Suprapubic skin (tissue), 4 donors: Measurements from ENCODE around the gene LPP. TPM values are rescaled to one million over a fixed set of nuclear protein-coding genes. Genes with fewer than 3 reads are reported as not detected.
A peak's percentile ranks its signal among the peaks of the same experiment; 100 is the strongest.

Experiments
- DNase-seq, 2 donors: peaks; one replicate each; pipeline ENCODE4 v3.0.0-alpha.2; 2019; ENCODE audit warnings: low spot score in 2 of 2
- H3K27ac ChIP-seq: fragments of 200-600 bp; sonication (generic); one replicate; pipeline ENCODE4 v1.5.1; 2019
- H3K27me3 ChIP-seq: fragments of 200-600 bp; sonication (generic); one replicate; pipeline ENCODE4 v1.5.1; 2019
- H3K36me3 ChIP-seq: fragments of 200-600 bp; sonication (generic); one replicate; pipeline ENCODE4 v1.5.1; 2019
- H3K4me1 ChIP-seq: fragments of 200-600 bp; sonication (generic); one replicate; pipeline ENCODE4 v1.5.1; 2019
- H3K4me3 ChIP-seq: fragments of 200-600 bp; sonication (generic); one replicate; pipeline ENCODE4 v1.5.1; 2019; ENCODE audit warnings: mild to moderate bottlenecking
- H3K9me3 ChIP-seq: fragments of 200-600 bp; sonication (generic); one replicate; pipeline ENCODE4 v1.5.1; 2019
- CTCF ChIP-seq, 2 donors: fragments of 200-600 bp in 1 of 2; fragments of 450-650 bp in 1 of 2; sonication (generic) in 1 of 2; IDR thresholded peaks; one replicate each; pipeline ENCODE4 v1.5.1; 2016 to 2019; ENCODE audit warnings: antibody characterized with exemption in 2 of 2, mild to moderate bottlenecking in 1 of 2, moderate library complexity in 1 of 2
- EP300 ChIP-seq: sonication (generic); formaldehyde crosslinking; IDR thresholded peaks from one replicate; pipeline ENCODE4 v1.6.1; 2017; ENCODE audit warnings: antibody characterized with exemption
- POLR2A ChIP-seq, 2 donors: fragments of 450-650 bp; IDR thresholded peaks; one replicate each; pipeline ENCODE4 v1.6.1; 2017; ENCODE audit warnings: antibody characterized with exemption in 2 of 2, mild to moderate bottlenecking in 2 of 2, moderate library complexity in 2 of 2
- POLR2AphosphoS5 ChIP-seq, 3 donors: sonication (generic); formaldehyde crosslinking; IDR thresholded peaks; one replicate each; pipeline ENCODE4 v1.6.1; 2017; ENCODE audit warnings: antibody characterized with exemption in 3 of 3
- WGBS: methylation state at CpG from one replicate; pipeline ENCODE4 v1.1.5; 2018; 5-methylcytosine and 5-hydroxymethylcytosine counted together
- total RNA-seq, 4 donors: library from RNA; depleted of rRNA; stranded (reverse); fragments of >200 nt; gene quantifications; one replicate each; pipeline ENCODE4 v1.1.0, GENCODE V29; 2016

The LPP gene
- total RNA-seq, 4 donors from 2014 or later: 56.8 to 127 (median 84.2) TPM

- Histone ChIP-seq H3K36me3 (no peaks in the 10 kb centered on the region), H3K27me3 (no peaks in the 10 kb centered on the region), H3K27ac (peak overlapping the region; percentile 78), H3K4me1 (peaks cover 25% of the 10 kb centered on the region), H3K4me3 (no peak overlapping the region), H3K9me3 (no peaks in the 10 kb centered on the region)
- WGBS: 58% methylated on average over 10 of the region's 10 CpGs
- TF ChIP-seq POLR2AphosphoS5 (IDR thresholded peaks at IDR 0.05) (peak in 1 of 3 donors; percentile 88), CTCF (IDR thresholded peaks at IDR 0.05) (no peak)
- DNase-seq: peak; percentile 67 to 78
Observed at GRCh38 chr3:188469228-188469885, 315.4 kb downstream of the LPP start.

GRCh38 chr3:188470508-188471130 lies 316.7 kb downstream of the LPP start:
- no peaks in the 10 kb centered on the region for H3K9me3 ChIP-seq
- peaks cover 25% of the 10 kb centered on the region for H3K4me1 ChIP-seq
- H3K27ac ChIP-seq: peak overlapping the region; percentile 7
- no peak for TF ChIP-seq CTCF (IDR thresholded peaks at IDR 0.05)
- TF ChIP-seq POLR2A (IDR thresholded peaks at IDR 0.05): no peak
- no peak for TF ChIP-seq EP300
- no peak for TF ChIP-seq POLR2AphosphoS5 (IDR thresholded peaks at IDR 0.05)
- WGBS: 91% methylated on average over 4 of the region's 4 CpGs
- no peak for DNase-seq
- no peak overlapping the region for H3K4me3 ChIP-seq
- no peaks in the 10 kb centered on the region for H3K36me3 ChIP-seq
- H3K27me3 ChIP-seq: no peaks in the 10 kb centered on the region

DNA sequence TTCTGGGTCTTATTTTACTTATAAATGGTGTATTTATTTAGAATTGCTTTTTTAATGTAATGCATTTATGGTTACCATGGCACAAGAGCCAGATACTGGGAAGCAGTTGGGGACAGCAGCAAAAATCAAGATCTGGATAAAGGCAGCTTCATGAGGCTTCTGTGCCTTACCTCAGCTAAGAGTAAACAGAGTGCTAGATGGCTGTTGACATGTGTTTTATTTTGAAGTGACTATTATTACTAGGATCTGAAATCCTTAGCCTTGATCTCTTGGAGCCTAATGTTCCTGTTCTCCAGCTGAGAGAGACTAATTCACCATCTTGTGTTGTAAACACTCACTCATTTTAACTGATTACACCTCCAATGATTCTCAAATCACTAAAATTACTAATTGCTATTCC lies 317.8 kb downstream of the LPP start:
- no peak for TF ChIP-seq EP300
- TF ChIP-seq CTCF (IDR thresholded peaks at IDR 0.05): no peak
- TF ChIP-seq POLR2A (IDR thresholded peaks at IDR 0.05): no peak
- no peak for TF ChIP-seq POLR2AphosphoS5 (IDR thresholded peaks at IDR 0.05)
- Histone ChIP-seq H3K9me3 (no peaks in the 10 kb centered on the region), H3K36me3 (no peaks in the 10 kb centered on the region), H3K4me3 (no peak overlapping the region), H3K27ac (no peak overlapping the region), H3K27me3 (no peaks in the 10 kb centered on the region), H3K4me1 (peaks cover 25% of the 10 kb centered on the region)
- DNase-seq: no peak

GRCh38 chr3:188472336-188472735 lies 318.4 kb downstream of the LPP start:
- no peak for DNase-seq
- H3K4me1 ChIP-seq: peaks cover 25% of the 10 kb centered on the region
- no peak overlapping the region for H3K4me3 ChIP-seq
- WGBS: 68% methylated on average over 1 of the region's 1 CpG
- no peak for TF ChIP-seq POLR2AphosphoS5 (IDR thresholded peaks at IDR 0.05)
- no peak for TF ChIP-seq CTCF (IDR thresholded peaks at IDR 0.05)
- TF ChIP-seq EP300: no peak
- no peaks in the 10 kb centered on the region for H3K9me3 ChIP-seq
- no peaks in the 10 kb centered on the region for H3K27me3 ChIP-seq
- peak overlapping the region; percentile 13 for H3K27ac ChIP-seq
- H3K36me3 ChIP-seq: no peaks in the 10 kb centered on the region

- peaks cover 20% of the 10 kb centered on the region for H3K4me1 ChIP-seq
- WGBS: 90% methylated on average over 2 of the region's 2 CpGs
Observed at GRCh38 chr3:188473045-188473444, 319.1 kb downstream of the LPP start.

More at GRCh38 chr3:188473045-188473444, 319.1 kb downstream of the LPP start:
- Histone ChIP-seq H3K27ac (no peak overlapping the region), H3K27me3 (no peaks in the 10 kb centered on the region), H3K4me3 (no peak overlapping the region), H3K9me3 (no peaks in the 10 kb centered on the region), H3K36me3 (no peaks in the 10 kb centered on the region)
- TF ChIP-seq EP300: no peak
- no peak for TF ChIP-seq CTCF (IDR thresholded peaks at IDR 0.05)
- no peak for TF ChIP-seq POLR2AphosphoS5 (IDR thresholded peaks at IDR 0.05)
- no peak for TF ChIP-seq POLR2A (IDR thresholded peaks at IDR 0.05)
- no peak for DNase-seq
